Measurements from ENCODE around the gene CCDC8. TPM values are rescaled to one million over a fixed set of nuclear protein-coding genes. Genes with fewer than 3 reads are reported as not detected.

Gene CCDC8
- total RNA-seq, 4 donors from 2014 or later = 0.49 to 3.6 (median 2.4) TPM

DNA sequence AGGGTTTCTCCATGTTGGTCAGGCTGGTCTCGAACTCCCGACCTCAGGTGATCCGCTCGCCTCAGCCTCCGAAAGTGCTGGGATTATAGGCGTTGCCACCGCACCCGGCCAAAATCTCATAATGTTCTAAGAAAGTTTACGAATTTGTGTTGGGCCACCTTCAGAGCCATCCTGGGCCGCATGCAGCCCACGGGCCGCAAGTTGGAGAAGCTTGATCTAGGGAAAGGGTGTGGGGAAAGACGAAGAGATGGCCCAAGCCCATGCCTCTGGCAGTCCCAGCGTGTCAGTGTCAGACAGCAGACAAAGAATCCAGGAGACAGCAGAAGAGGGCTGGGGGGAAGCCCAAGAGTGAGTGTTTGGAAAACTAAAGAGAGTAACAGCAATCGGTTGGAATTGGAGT, 32.7 kb upstream of the CCDC8 start:
- TF ChIP-seq, protein P1, sequence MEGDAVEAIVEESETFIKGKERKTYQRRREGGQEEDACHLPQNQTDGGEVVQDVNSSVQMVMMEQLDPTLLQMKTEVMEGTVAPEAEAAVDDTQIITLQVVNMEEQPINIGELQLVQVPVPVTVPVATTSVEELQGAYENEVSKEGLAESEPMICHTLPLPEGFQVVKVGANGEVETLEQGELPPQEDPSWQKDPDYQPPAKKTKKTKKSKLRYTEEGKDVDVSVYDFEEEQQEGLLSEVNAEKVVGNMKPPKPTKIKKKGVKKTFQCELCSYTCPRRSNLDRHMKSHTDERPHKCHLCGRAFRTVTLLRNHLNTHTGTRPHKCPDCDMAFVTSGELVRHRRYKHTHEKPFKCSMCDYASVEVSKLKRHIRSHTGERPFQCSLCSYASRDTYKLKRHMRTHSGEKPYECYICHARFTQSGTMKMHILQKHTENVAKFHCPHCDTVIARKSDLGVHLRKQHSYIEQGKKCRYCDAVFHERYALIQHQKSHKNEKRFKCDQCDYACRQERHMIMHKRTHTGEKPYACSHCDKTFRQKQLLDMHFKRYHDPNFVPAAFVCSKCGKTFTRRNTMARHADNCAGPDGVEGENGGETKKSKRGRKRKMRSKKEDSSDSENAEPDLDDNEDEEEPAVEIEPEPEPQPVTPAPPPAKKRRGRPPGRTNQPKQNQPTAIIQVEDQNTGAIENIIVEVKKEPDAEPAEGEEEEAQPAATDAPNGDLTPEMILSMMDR (IDR thresholded peaks at IDR 0.05; ENCODE audit: low read depth) = no peak

DNA sequence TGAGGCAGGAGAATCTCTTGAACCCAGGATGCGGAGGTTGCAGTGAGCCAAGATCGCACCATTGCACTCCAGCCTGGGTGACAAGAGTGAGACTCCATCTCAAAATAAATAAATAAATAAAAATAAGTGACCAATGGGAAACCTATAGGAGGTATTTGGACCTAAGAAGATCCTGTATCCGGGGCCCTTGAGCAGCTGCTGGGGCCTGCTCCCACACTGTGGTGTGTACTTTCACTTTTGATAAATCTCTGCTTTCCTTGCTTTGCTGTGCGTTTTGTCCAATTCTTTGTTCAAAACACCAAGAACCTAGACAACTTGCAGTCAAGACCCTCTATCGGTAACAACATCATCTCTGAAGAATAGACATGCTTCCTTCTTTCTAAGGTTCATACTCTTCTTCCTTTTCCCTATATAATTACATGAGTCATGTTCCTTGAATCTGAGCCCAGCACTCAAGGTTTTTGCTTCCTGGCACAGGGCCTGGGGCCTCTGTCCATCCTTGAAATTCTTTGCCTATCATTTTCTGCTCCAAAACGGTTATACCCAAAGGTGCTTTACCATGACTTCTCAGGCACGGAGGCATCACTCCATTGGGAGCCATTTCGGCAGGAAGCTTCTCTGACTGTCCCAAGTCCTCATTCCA, 29.6 kb upstream of the CCDC8 start:
- TF ChIP-seq, protein P1 (IDR thresholded peaks at IDR 0.05; ENCODE audit: low read depth) = no peak

DNA sequence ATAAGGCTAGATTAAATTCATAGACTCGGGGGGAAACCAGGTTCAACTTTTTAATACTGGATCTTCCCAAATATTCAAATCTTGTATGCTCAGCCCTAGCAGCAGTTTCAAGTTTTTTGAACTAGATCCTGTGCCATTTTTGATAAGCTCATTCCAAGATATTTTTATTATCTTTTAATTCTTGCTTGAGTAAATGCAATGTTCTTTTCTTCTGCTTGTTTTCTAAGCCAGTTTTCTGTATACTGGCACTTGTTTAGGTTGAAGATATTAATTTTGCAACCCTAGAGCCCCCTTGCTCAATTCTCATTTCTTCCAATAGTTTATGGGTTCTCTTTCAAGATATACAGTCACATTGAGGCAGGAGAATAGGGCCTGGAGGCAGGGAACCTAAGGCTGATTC, 28.5 kb upstream of the CCDC8 start:
- TF ChIP-seq, protein P1 (IDR thresholded peaks at IDR 0.05; ENCODE audit: low read depth) = no peak

DNA sequence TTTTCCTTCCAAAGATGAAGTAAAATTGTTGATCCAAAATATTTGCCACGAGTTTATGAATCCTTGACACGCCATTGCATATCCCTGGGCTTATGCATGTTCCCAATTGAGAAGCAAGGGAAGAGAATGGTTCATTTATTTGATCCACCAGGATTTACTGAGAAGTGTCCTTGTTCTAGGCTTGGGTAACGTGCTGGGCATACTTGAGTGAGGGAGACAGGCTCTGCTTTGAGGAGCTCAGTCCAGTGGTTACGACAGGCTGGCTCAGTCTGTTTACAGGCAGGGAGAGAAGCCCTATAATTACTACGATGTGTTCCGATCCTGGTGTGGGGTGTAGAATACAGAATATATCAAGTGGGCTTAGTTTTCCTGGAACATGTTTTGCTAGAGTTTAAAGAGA, 21.6 kb upstream of the CCDC8 start:
- TF ChIP-seq, protein P1 (IDR thresholded peaks at IDR 0.05; ENCODE audit: low read depth) = no peak

DNA sequence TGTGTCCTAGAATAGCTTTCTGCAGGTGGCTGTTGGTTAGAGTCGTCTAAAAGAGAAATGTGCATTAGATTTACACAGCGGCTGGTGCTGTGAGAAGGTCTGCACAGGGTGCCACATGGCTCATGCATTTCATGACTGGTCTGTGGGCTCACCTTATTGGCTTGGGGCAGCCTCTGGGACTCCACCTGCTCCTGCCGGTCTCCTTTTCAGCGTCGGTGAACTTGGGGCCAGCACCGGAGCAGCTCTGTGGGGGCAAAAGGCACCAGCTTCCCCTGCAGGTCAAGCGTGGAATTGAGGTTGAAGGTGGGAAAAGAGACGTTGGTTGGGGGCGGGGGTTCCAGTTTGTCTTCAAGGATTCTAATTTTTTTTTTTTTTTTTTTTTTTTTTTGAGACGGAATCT, 18.5 kb upstream of the CCDC8 start:
- TF ChIP-seq, protein P1 (IDR thresholded peaks at IDR 0.05; ENCODE audit: low read depth) = no peak

DNA sequence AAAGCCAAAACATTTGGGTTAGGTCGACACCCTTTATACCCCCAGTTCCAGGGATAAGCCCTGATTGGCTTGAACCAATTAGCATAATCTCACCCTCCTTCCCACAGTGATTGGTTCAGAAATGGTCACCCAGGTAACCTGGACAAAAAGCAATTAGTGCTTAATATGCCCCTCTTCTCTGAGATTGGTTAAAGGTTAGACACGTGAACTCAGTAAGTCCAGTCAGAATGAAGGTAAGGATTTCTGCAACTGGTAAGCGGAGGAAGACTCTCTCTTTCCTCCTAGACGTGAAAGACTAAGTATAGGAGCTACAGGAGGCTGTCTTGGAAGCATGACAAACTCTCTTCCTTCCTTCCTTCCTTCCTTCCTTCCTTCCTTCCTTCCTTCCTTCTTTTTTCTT, 16.6 kb upstream of the CCDC8 start:
- TF ChIP-seq, protein P1 (IDR thresholded peaks at IDR 0.05; ENCODE audit: low read depth) = no peak

DNA sequence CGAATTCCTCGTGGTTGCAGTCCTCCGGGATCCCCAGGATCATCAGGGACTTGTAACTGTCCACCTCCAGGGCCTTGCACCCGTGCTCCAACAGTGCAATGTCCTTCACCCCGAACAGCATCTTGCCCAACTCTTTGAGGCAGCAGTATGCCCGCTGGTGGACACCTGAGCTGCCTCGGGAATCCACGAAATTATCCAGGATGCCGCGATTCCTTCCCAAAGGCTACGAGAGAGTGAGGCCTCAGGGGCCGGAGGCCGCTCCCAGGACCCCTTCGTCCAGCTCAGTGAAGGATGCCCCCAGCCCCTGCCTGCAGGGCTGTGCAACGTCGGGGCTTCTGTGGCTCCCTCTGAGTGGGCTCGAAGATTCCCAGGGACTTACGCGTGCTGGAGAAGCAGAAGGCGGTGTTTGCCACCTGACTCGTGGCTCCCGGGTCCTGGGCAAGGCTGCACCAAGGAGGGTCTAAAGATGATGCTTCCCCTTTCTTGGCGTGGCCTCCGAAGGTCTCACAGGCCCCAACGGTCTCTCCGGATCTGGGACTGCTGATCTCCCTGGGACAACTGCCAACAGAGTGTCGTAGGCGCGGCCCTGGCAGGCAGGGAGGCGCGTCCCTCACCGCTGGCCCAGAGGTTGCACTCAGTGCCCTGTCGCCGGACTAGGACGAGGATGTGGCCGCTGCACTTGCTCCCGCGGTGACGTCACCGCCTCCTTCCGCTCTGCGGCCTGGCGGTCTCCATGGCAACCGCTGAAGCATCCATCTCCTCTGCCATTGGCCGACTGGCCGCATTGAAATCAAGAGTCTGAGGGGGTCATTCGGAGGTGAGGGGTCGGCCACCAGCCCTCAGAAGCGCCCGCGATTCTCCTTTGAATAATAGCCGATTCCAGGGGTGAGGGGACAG, 15.1 kb upstream of the CCDC8 start, which contains the start of gene PNMA8C:
Gene PNMA8C, minus strand, starts transcription at position 698 of the 897 bp plus-strand sequence. Its CDS starts 577 bp downstream, at position 121.
- TF ChIP-seq, protein P1 (IDR thresholded peaks at IDR 0.05; ENCODE audit: low read depth) = no peak
